GM12878 (cell line): ENCODE data around the gene NPBWR2. TPM values are rescaled to one million over a fixed set of nuclear protein-coding genes. Genes with fewer than 3 reads are reported as not detected.

Experiments
- BCL11A ChIP-seq: IDR thresholded peaks from 2 replicates; pipeline ENCODE4 v1.6.1; 2011; ENCODE audit warnings: low read depth, low read length
- BMI1 ChIP-seq: fragments of 450-650 bp; IDR thresholded peaks from 2 replicates; pipeline ENCODE4 v1.6.1; 2016; ENCODE audit warnings: mild to moderate bottlenecking, moderate library complexity, borderline replicate concordance
- CBFB ChIP-seq: IDR thresholded peaks from 2 replicates; pipeline ENCODE4 v1.6.1; 2016; ENCODE audit warnings: antibody characterized with exemption, low read depth
- CBX5 ChIP-seq: sonication (generic); IDR thresholded peaks from 2 replicates; pipeline ENCODE4 v1.6.1; 2016; ENCODE audit warnings: low read depth, moderate library complexity, mild to moderate bottlenecking, inconsistent platforms
- CHD2 ChIP-seq: IDR thresholded peaks from 2 replicates; pipeline ENCODE4 v1.6.1; 2011; ENCODE audit warnings: low read depth, low read length, improper control_type of control experiment, borderline replicate concordance
- FOS ChIP-seq: IDR thresholded peaks from 3 replicates; pipeline ENCODE4 v1.6.1; 2011; ENCODE audit warnings: borderline replicate concordance; ENCODE audit not compliant: insufficient read length; ENCODE audit errors: extremely low read depth
- GABPA ChIP-seq: IDR thresholded peaks from 2 replicates; pipeline ENCODE4 v1.6.1; 2014; ENCODE audit warnings: antibody characterized with exemption, low read depth, mild to moderate bottlenecking, inconsistent platforms
- HDAC6 ChIP-seq: fragments of 200-600 bp; sonication (generic); IDR thresholded peaks from one replicate; pipeline ENCODE4 v1.8.0; 2017; ENCODE audit warnings: antibody characterized with exemption; ENCODE audit not compliant: unreplicated experiment
- IKZF1 ChIP-seq: fragments of 450-650 bp; conservative IDR thresholded peaks from 2 replicates; pipeline ENCODE4 v1.6.1; 2017; ENCODE audit warnings: antibody characterized with exemption, mild to moderate bottlenecking
- JUNB ChIP-seq: IDR thresholded peaks from 2 replicates; pipeline ENCODE4 v1.6.1; 2016; ENCODE audit warnings: antibody characterized with exemption, mild to moderate bottlenecking
- MEF2B ChIP-seq: fragments of 450-650 bp; IDR thresholded peaks from 2 replicates; pipeline ENCODE4 v1.6.1; 2018; ENCODE audit warnings: mild to moderate bottlenecking, moderate library complexity; ENCODE audit not compliant: partially characterized antibody, poor library complexity, severe bottlenecking
- MTA3 ChIP-seq: IDR thresholded peaks from 2 replicates; pipeline ENCODE4 v1.6.1; 2012; ENCODE audit warnings: low read length, inconsistent platforms, borderline replicate concordance
- MXI1 ChIP-seq: fragments of 150-350 bp; IDR thresholded peaks from 2 replicates; pipeline ENCODE4 v1.6.1; 2011; ENCODE audit warnings: low read depth, mild to moderate bottlenecking, inconsistent platforms, low read length, improper control_type of control experiment
- MYC ChIP-seq: IDR thresholded peaks from 2 replicates; pipeline ENCODE4 v1.6.1; 2011; ENCODE audit warnings: mild to moderate bottlenecking, low read length, moderate library complexity, inconsistent platforms; ENCODE audit not compliant: insufficient read depth, insufficient replicate concordance, insufficient read length, severe bottlenecking
- NRF1 ChIP-seq: conservative IDR thresholded peaks from 2 replicates; pipeline ENCODE4 v1.6.1; 2011; ENCODE audit warnings: mild to moderate bottlenecking, low read depth, low read length, improper control_type of control experiment
- POLR2AphosphoS2 ChIP-seq: IDR thresholded peaks from 2 replicates; pipeline ENCODE4 v1.6.1; 2011; ENCODE audit warnings: low read depth, mild to moderate bottlenecking, low read length, improper control_type of control experiment, moderate library complexity
- SIN3A ChIP-seq: IDR thresholded peaks from 2 replicates; pipeline ENCODE4 v1.6.1; 2012; ENCODE audit warnings: low read depth, low read length, improper control_type of control experiment
- SIX5 ChIP-seq: IDR thresholded peaks from 2 replicates; pipeline ENCODE4 v1.6.1; 2011; ENCODE audit warnings: mild to moderate bottlenecking, low read depth, low read length, moderate library complexity; ENCODE audit not compliant: severe bottlenecking
- SREBF1 ChIP-seq: IDR thresholded peaks from 2 replicates; pipeline ENCODE4 v1.6.1; 2012; ENCODE audit warnings: mild to moderate bottlenecking, low read length
- TAF1 ChIP-seq: IDR thresholded peaks from 2 replicates; pipeline ENCODE4 v1.6.1; 2011; ENCODE audit warnings: mild to moderate bottlenecking, low read depth, low read length, borderline replicate concordance
- WRNIP1 ChIP-seq: IDR thresholded peaks from 2 replicates; pipeline ENCODE4 v1.6.1; 2011; ENCODE audit warnings: low read depth, low read length, improper control_type of control experiment, borderline replicate concordance
- YY1 ChIP-seq: IDR thresholded peaks from 2 replicates; pipeline ENCODE4 v1.6.1; 2011; ENCODE audit warnings: low read depth, mild to moderate bottlenecking, low read length
- ZNF217 ChIP-seq: fragments of 450-650 bp; IDR thresholded peaks from 2 replicates; pipeline ENCODE4 v1.6.1; 2017; ENCODE audit warnings: antibody characterized with exemption, mild to moderate bottlenecking
- ZSCAN29 ChIP-seq: fragments of 450-650 bp; IDR thresholded peaks from 2 replicates; pipeline ENCODE4 v1.6.1; 2017; ENCODE audit warnings: mild to moderate bottlenecking, moderate library complexity
- ZZZ3 ChIP-seq: IDR thresholded peaks from 2 replicates; pipeline ENCODE4 v1.6.1; 2011; ENCODE audit warnings: low read depth; ENCODE audit not compliant: control insufficient read depth, insufficient read length
- polyA plus RNA-seq, 11 experiments: library from polyadenylated mRNA; depleted of rRNA in 4 of 11; unstranded in 6 of 11; stranded (reverse) in 5 of 11; fragments of >200 nt; fragmentation: Nextera tagmentation in 4 of 11; fragmentation: Illumina TruSeq in 1 of 11; extraction: Ambion mirVana in 4 of 11; extraction: Trizol in 1 of 11; gene quantifications; 1 replicate in 1 of 11; 2 replicates in 10 of 11; pipeline versions ENCODE4 v1.2.1 to v1.2.3, GENCODE V29; 2011 to 2016; ENCODE audit warnings: inconsistent platforms in 2 of 11, missing spikeins in 2 of 11, low read depth in 1 of 11
- total RNA-seq, 4 experiments: library from RNA; depleted of rRNA in 3 of 4; stranded (reverse); fragments of >200 nt in 3 of 4; fragmentation: Illumina TruSeq in 1 of 4; extraction: Trizol in 1 of 4; gene quantifications; 2 replicates each; pipeline versions ENCODE4 v1.2.1 to v1.2.3, GENCODE V29; 2013 to 2021
- TF ChIP-seq, protein P1 (sequence below): fragments of 450-650 bp; IDR thresholded peaks from 2 replicates; pipeline ENCODE4 v1.6.1; 2014; ENCODE audit warnings: mild to moderate bottlenecking
- TF ChIP-seq, protein P2 (sequence below): IDR thresholded peaks from 2 replicates; pipeline ENCODE4 v1.6.1; 2011; ENCODE audit warnings: low read depth, mild to moderate bottlenecking, low read length, moderate library complexity, borderline replicate concordance; ENCODE audit errors: extremely low read depth
- TF ChIP-seq, protein P3 (sequence below): fragments of 450-650 bp; IDR thresholded peaks from 2 replicates; pipeline ENCODE4 v1.6.1; 2016; ENCODE audit warnings: mild to moderate bottlenecking
- TF ChIP-seq, protein P4 (sequence below): fragments of 450-650 bp; IDR thresholded peaks from 2 replicates; pipeline ENCODE4 v1.6.1; 2018; ENCODE audit warnings: borderline replicate concordance, mild to moderate bottlenecking; ENCODE audit not compliant: partially characterized antibody

Gene NPBWR2
- total and polyA plus RNA-seq, 10 of the 15 experiments (the other 5 are each of a cell fraction or from before 2014, with no cell fraction given) = not detected

DNA sequence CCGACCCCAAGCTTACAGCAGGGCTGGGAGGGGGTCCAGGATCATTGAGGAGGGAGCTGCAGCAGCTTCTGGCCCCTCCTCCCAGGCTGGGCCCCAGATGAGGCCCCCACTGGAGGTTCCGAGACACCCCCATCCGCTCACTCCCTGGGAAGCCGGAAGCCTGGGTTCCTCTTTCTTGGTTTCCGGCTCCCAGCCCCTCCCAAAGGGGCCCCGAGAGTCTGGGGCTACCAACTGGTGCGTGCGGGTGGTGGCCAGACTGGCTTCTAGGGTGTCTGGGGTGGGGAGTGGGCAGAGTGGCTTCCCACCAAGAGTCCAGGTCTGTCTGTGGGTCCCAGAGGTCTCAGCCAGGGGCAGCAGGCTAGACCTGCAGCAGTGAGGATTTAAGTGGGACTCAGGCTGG lies 30.3 kb downstream of the NPBWR2 start (continued):
- TF ChIP-seq MYC (no peak), JUNB (no peak), ZNF217 (no peak), SIN3A (peak; percentile 69; the same call in 1 of the 2 replicates), NRF1 (no peak), BMI1 (no peak), HDAC6 (no peak), CBX5 (no peak), YY1 (no peak), FOS (no peak), TAF1 (0 out of 2 replicates have a peak, but pooled peaks have one; percentile 39), MTA3 (no peak), SIX5 (no peak), IKZF1 (peak; percentile 76), ZZZ3 (no peak), GABPA (no peak; the same call in 1 of the 2 replicates), BCL11A (0 out of 2 replicates have a peak, but pooled peaks have one; percentile 17), CHD2 (peak; percentile 55; the same call in 1 of the 2 replicates), MXI1 (peak; percentile 78), ZSCAN29 (no peak), WRNIP1 (no peak), POLR2AphosphoS2 (peak; percentile 72; the same call in 1 of the 2 replicates), CBFB (0 out of 2 replicates have a peak, but pooled peaks have one; percentile 51), SREBF1 (no peak), MEF2B (peak; percentile 67)
- TF ChIP-seq, protein P1, sequence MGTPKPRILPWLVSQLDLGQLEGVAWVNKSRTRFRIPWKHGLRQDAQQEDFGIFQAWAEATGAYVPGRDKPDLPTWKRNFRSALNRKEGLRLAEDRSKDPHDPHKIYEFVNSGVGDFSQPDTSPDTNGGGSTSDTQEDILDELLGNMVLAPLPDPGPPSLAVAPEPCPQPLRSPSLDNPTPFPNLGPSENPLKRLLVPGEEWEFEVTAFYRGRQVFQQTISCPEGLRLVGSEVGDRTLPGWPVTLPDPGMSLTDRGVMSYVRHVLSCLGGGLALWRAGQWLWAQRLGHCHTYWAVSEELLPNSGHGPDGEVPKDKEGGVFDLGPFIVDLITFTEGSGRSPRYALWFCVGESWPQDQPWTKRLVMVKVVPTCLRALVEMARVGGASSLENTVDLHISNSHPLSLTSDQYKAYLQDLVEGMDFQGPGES = 0 out of 2 replicates have a peak, but pooled peaks have one; percentile 6
- TF ChIP-seq, protein P2, sequence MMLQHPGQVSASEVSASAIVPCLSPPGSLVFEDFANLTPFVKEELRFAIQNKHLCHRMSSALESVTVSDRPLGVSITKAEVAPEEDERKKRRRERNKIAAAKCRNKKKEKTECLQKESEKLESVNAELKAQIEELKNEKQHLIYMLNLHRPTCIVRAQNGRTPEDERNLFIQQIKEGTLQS = no peak
- TF ChIP-seq, protein P3, sequence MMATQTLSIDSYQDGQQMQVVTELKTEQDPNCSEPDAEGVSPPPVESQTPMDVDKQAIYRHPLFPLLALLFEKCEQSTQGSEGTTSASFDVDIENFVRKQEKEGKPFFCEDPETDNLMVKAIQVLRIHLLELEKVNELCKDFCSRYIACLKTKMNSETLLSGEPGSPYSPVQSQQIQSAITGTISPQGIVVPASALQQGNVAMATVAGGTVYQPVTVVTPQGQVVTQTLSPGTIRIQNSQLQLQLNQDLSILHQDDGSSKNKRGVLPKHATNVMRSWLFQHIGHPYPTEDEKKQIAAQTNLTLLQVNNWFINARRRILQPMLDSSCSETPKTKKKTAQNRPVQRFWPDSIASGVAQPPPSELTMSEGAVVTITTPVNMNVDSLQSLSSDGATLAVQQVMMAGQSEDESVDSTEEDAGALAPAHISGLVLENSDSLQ = no peak
- TF ChIP-seq, protein P4, sequence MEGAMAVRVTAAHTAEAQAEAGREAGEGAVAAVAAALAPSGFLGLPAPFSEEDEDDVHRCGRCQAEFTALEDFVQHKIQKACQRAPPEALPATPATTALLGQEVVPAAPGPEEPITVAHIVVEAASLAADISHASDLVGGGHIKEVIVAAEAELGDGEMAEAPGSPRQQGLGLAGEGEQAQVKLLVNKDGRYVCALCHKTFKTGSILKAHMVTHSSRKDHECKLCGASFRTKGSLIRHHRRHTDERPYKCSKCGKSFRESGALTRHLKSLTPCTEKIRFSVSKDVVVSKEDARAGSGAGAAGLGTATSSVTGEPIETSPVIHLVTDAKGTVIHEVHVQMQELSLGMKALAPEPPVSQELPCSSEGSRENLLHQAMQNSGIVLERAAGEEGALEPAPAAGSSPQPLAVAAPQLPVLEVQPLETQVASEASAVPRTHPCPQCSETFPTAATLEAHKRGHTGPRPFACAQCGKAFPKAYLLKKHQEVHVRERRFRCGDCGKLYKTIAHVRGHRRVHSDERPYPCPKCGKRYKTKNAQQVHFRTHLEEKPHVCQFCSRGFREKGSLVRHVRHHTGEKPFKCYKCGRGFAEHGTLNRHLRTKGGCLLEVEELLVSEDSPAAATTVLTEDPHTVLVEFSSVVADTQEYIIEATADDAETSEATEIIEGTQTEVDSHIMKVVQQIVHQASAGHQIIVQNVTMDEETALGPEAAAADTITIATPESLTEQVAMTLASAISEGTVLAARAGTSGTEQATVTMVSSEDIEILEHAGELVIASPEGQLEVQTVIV = no peak
